ENCODE data around the gene SLC49A4. TPM values are rescaled to one million over a fixed set of nuclear protein-coding genes. Genes with fewer than 3 reads are reported as not detected.

SLC49A4 gene
- total RNA-seq, 1 donor from 2014 or later: 17.5 TPM

- peaks cover 19% of the 10 kb centered on the region for H3K27me3 Mint-ChIP-seq
- TF ChIP-seq CTCF (IDR thresholded peaks at IDR 0.05; ENCODE audit: unreplicated experiment): no peak
- no peak overlapping the region for H3K27ac Mint-ChIP-seq
- no peaks in the 10 kb centered on the region for H3K9me3 Mint-ChIP-seq (ENCODE audit: low read depth)
- no peaks in the 10 kb centered on the region for H3K4me1 Mint-ChIP-seq (ENCODE audit: low read depth)
- H3K36me3 Mint-ChIP-seq (ENCODE audit: insufficient read depth): no peaks in the 10 kb centered on the region
- no peak overlapping the region for H3K4me3 Mint-ChIP-seq (ENCODE audit: low read depth)
- no peak for DNase-seq (ENCODE audit: low spot score, unreplicated experiment)
Measured at GRCh38 chr3:122924056-122924455, 129.2 kb downstream of the SLC49A4 start.

GRCh38 chr3:122925756-122926155 is 130.9 kb downstream of the SLC49A4 start:
- no peak overlapping the region for H3K4me3 Mint-ChIP-seq (ENCODE audit: low read depth)
- no peak for TF ChIP-seq CTCF (IDR thresholded peaks at IDR 0.05; ENCODE audit: unreplicated experiment)
- no peaks in the 10 kb centered on the region for H3K4me1 Mint-ChIP-seq (ENCODE audit: low read depth)
- H3K27ac Mint-ChIP-seq: no peak overlapping the region
- DNase-seq (ENCODE audit: low spot score, unreplicated experiment): no peak
- no peaks in the 10 kb centered on the region for H3K9me3 Mint-ChIP-seq (ENCODE audit: low read depth)
- no peaks in the 10 kb centered on the region for H3K36me3 Mint-ChIP-seq (ENCODE audit: insufficient read depth)
- peaks cover 17% of the 10 kb centered on the region for H3K27me3 Mint-ChIP-seq

- H3K4me3 Mint-ChIP-seq (ENCODE audit: low read depth): no peak overlapping the region
- H3K4me1 Mint-ChIP-seq (ENCODE audit: low read depth): no peaks in the 10 kb centered on the region
- no peak overlapping the region for H3K27ac Mint-ChIP-seq
- no peaks in the 10 kb centered on the region for H3K9me3 Mint-ChIP-seq (ENCODE audit: low read depth)
- TF ChIP-seq CTCF (IDR thresholded peaks at IDR 0.05; ENCODE audit: unreplicated experiment): no peak
- peaks cover 14% of the 10 kb centered on the region for H3K27me3 Mint-ChIP-seq
- H3K36me3 Mint-ChIP-seq (ENCODE audit: insufficient read depth): no peaks in the 10 kb centered on the region
- no peak for DNase-seq (ENCODE audit: low spot score, unreplicated experiment)
Measured at GRCh38 chr3:122926322-122926721, 131.5 kb downstream of the SLC49A4 start.

GRCh38 chr3:122926811-122927210 is 131.9 kb downstream of the SLC49A4 start:
- no peak overlapping the region for H3K27ac Mint-ChIP-seq
- DNase-seq (ENCODE audit: low spot score, unreplicated experiment): no peak
- no peak for TF ChIP-seq CTCF (IDR thresholded peaks at IDR 0.05; ENCODE audit: unreplicated experiment)
- H3K36me3 Mint-ChIP-seq (ENCODE audit: insufficient read depth): no peaks in the 10 kb centered on the region
- H3K9me3 Mint-ChIP-seq (ENCODE audit: low read depth): no peaks in the 10 kb centered on the region
- H3K4me3 Mint-ChIP-seq (ENCODE audit: low read depth): no peak overlapping the region
- H3K4me1 Mint-ChIP-seq (ENCODE audit: low read depth): no peaks in the 10 kb centered on the region
- peaks cover 10% of the 10 kb centered on the region for H3K27me3 Mint-ChIP-seq

- no peak for TF ChIP-seq CTCF (IDR thresholded peaks at IDR 0.05; ENCODE audit: unreplicated experiment)
- Mint-ChIP-seq H3K4me1 (ENCODE audit: low read depth) (no peaks in the 10 kb centered on the region), H3K9me3 (ENCODE audit: low read depth) (no peaks in the 10 kb centered on the region), H3K27me3 (peaks cover 10% of the 10 kb centered on the region), H3K27ac (no peak overlapping the region), H3K4me3 (ENCODE audit: low read depth) (no peak overlapping the region), H3K36me3 (ENCODE audit: insufficient read depth) (no peaks in the 10 kb centered on the region)
- no peak for DNase-seq (ENCODE audit: low spot score, unreplicated experiment)
Measured at GRCh38 chr3:122927726-122928125, 132.9 kb downstream of the SLC49A4 start.
